HepG2 (cell line): ENCODE data around the gene TH.

Experiments
- EP300 ChIP-seq, 3 experiments: sonication (generic) in 1 of 3; formaldehyde crosslinking in 1 of 3; IDR thresholded peaks; 2 replicates each; pipeline versions ENCODE4 v1.5.1 to v1.6.1; 2011 to 2020; ENCODE audit warnings: low read depth in 2 of 3, low read length in 2 of 3, borderline replicate concordance in 1 of 3, improper control_type of control experiment in 1 of 3, mild to moderate bottlenecking in 1 of 3, missing genetic modification reagents in 1 of 3, moderate library complexity in 1 of 3
- GATAD2A ChIP-seq: IDR thresholded peaks from 2 replicates; pipeline ENCODE4 v1.6.1; 2016
- HOXA7 ChIP-seq: sonication (generic); formaldehyde crosslinking; IDR thresholded peaks from 2 replicates; pipeline ENCODE4 v1.8.1; 2022; ENCODE audit warnings: mild to moderate bottlenecking, missing genetic modification reagents, moderate library complexity
- IKZF4 ChIP-seq: sonication (generic); formaldehyde crosslinking; IDR thresholded peaks from 2 replicates; pipeline ENCODE4 v1.5.1; 2020; ENCODE audit warnings: borderline replicate concordance, mild to moderate bottlenecking, low read depth, missing genetic modification reagents; ENCODE audit errors: not compliant biosample characterization
- MYC ChIP-seq: sonication (generic); formaldehyde crosslinking; IDR thresholded peaks from 2 replicates; pipeline ENCODE4 v1.9.0; 2021; ENCODE audit warnings: missing genetic modification reagents, borderline replicate concordance
- NFE2L1 ChIP-seq: sonication (generic); formaldehyde crosslinking; IDR thresholded peaks from 2 replicates; pipeline ENCODE4 v1.4.0; 2020; ENCODE audit warnings: missing genetic modification reagents, mild to moderate bottlenecking, borderline replicate concordance
- PCBP2 ChIP-seq: fragments of 200-400 bp; formaldehyde crosslinking; optimal IDR thresholded peaks from 2 replicates; pipeline ENCODE3; 2018; ENCODE audit warnings: low read length, low read depth; ENCODE audit not compliant: poor library complexity, severe bottlenecking
- SIX4 ChIP-seq: sonication (generic); formaldehyde crosslinking; IDR thresholded peaks from 2 replicates; pipeline ENCODE4 v1.4.0; 2020; ENCODE audit warnings: missing genetic modification reagents
- TMF1 ChIP-seq: sonication (generic); formaldehyde crosslinking; IDR thresholded peaks from 2 replicates; pipeline ENCODE4 v1.8.1; 2022; ENCODE audit warnings: low read depth, missing genetic modification reagents
- ZNF121 ChIP-seq: sonication (generic); formaldehyde crosslinking; IDR thresholded peaks from 2 replicates; pipeline ENCODE4 v1.5.0; 2020; ENCODE audit warnings: mild to moderate bottlenecking, missing genetic modification reagents
- ZNF652 ChIP-seq: IDR thresholded peaks from 2 replicates; pipeline ENCODE4 v1.6.1; 2016; ENCODE audit warnings: low read depth, borderline replicate concordance
- TF ChIP-seq, protein P1 (sequence below): sonication (generic); formaldehyde crosslinking; IDR thresholded peaks from 2 replicates; pipeline ENCODE4 v1.5.0; 2020; ENCODE audit warnings: mild to moderate bottlenecking, missing genetic modification reagents, moderate library complexity
- TF ChIP-seq, protein P2 (sequence below): sonication (generic); formaldehyde crosslinking; IDR thresholded peaks from 2 replicates; pipeline ENCODE4 v1.8.1; 2023; ENCODE audit warnings: mild to moderate bottlenecking, missing genetic modification reagents

DNA sequence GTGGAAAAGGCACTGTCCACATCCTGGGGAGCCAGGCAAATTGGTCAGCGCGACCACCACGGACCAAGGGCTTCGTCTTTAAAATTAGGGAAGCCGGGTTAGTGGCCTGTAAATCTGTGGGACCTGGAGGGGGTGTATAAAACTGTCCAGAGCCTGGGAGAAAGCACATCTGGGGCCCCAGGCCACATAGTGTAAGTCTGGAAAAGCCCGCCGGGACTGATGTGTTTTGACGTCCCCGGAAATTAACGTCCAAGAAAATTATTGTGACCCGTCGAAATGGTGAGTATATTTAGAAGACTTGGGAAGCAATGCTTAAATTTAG is 28.2 kb downstream of the TH start:
- TF ChIP-seq MYC (CRISPR knock-in tag) (no peak), HOXA7 (no peak), TMF1 (no peak), SIX4 (no peak), GATAD2A (no peak), NFE2L1 (CRISPR knock-in tag) (no peak), ZNF652 (CRISPR knock-in tag) (no peak), IKZF4 (no peak), PCBP2 (no peak), ZNF121 (CRISPR knock-in tag) (no peak), EP300 (IDR thresholded peaks at IDR 0.05; ENCODE audit: low read depth in 2 of 2, low read length in 2 of 2) (no peak), EP300 (CRISPR knock-in tag; IDR thresholded peaks at IDR 0.05; ENCODE audit: borderline replicate concordance) (no peak)
- TF ChIP-seq, protein P1, sequence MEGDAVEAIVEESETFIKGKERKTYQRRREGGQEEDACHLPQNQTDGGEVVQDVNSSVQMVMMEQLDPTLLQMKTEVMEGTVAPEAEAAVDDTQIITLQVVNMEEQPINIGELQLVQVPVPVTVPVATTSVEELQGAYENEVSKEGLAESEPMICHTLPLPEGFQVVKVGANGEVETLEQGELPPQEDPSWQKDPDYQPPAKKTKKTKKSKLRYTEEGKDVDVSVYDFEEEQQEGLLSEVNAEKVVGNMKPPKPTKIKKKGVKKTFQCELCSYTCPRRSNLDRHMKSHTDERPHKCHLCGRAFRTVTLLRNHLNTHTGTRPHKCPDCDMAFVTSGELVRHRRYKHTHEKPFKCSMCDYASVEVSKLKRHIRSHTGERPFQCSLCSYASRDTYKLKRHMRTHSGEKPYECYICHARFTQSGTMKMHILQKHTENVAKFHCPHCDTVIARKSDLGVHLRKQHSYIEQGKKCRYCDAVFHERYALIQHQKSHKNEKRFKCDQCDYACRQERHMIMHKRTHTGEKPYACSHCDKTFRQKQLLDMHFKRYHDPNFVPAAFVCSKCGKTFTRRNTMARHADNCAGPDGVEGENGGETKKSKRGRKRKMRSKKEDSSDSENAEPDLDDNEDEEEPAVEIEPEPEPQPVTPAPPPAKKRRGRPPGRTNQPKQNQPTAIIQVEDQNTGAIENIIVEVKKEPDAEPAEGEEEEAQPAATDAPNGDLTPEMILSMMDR (CRISPR knock-in tag): no peak
- TF ChIP-seq, protein P2, sequence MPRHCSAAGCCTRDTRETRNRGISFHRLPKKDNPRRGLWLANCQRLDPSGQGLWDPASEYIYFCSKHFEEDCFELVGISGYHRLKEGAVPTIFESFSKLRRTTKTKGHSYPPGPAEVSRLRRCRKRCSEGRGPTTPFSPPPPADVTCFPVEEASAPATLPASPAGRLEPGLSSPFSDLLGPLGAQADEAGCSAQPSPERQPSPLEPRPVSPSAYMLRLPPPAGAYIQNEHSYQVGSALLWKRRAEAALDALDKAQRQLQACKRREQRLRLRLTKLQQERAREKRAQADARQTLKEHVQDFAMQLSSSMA: no peak
